HG02981 (cell line): ENCODE data around the gene CCDC87.
"Not testable (repeated sequence)": the region's sequence is repeated elsewhere in the genome, so short reads cannot be mapped to it uniquely, and the experiment has no call there.

Experiments used
- ATAC-seq: cut with Tn5 transposase; IDR thresholded peaks from one replicate; pipeline ENCODE4 v1.9.1; 2021; ENCODE audit warnings: mild to moderate bottlenecking, moderate library complexity; ENCODE audit not compliant: unreplicated experiment

CCDC87 gene

GRCh38 chr11:66559142-66559865, 33.6 kb downstream of the CCDC87 start:
- no peak for ATAC-seq

GRCh38 chr11:66557733-66558326, 35.0 kb downstream of the CCDC87 start:
- no peak for ATAC-seq

- ATAC-seq, result no peak
Observed at GRCh38 chr11:66556086-66556485, 36.8 kb downstream of the CCDC87 start.

GRCh38 chr11:66555416-66555815, 37.4 kb downstream of the CCDC87 start:
- no peak for ATAC-seq

DNA sequence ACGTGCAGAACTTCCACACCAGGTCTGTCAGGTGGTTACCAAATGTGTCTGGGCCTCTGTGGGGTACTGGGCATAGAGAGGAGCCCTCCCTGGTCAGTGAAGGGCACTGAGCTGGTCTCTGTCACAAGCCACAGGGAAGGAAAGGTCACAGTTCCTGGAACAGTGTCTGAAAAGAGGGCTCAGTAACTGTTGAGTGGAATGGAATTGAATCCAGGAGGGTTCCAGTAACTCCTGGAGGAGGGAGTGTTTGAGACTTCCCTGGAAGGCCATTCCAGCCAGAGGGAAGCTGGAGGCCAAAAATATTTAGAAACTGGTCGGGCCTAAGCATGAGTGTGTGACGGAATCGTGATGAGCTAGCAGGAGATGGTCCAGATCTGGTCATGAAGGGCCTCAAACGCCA, 38.3 kb downstream of the CCDC87 start:
- ATAC-seq, result no peak

- no peak for ATAC-seq
Observed at GRCh38 chr11:66550887-66551286, 42.0 kb downstream of the CCDC87 start.

DNA sequence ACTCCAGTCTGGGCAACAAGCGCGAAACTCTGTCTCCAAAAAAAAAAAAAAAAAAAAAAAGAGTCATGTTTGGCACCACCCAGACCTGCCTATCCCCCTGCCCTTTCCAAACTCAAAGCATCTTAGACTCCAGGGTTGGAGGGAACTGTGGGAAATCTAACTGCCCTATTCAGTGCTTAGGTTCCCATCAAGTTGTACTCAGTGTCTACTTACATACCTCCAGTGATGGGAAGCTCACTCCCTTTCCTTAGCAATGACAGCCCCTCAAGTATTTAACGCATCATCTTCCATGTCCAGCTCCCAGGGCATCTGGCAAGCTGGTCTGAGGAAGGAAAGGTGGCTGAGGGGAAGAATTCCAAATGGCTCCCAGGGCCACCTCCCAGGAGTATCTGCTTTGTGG, 43.2 kb downstream of the CCDC87 start:
- ATAC-seq, result no peak

- ATAC-seq, result no peak
Observed at GRCh38 chr11:66548774-66549630, 43.9 kb downstream of the CCDC87 start.

GRCh38 chr11:66548041-66548440, 44.8 kb downstream of the CCDC87 start:
- ATAC-seq, result no peak

- no peak for ATAC-seq
Observed at GRCh38 chr11:66547662-66548009, 45.2 kb downstream of the CCDC87 start.

DNA sequence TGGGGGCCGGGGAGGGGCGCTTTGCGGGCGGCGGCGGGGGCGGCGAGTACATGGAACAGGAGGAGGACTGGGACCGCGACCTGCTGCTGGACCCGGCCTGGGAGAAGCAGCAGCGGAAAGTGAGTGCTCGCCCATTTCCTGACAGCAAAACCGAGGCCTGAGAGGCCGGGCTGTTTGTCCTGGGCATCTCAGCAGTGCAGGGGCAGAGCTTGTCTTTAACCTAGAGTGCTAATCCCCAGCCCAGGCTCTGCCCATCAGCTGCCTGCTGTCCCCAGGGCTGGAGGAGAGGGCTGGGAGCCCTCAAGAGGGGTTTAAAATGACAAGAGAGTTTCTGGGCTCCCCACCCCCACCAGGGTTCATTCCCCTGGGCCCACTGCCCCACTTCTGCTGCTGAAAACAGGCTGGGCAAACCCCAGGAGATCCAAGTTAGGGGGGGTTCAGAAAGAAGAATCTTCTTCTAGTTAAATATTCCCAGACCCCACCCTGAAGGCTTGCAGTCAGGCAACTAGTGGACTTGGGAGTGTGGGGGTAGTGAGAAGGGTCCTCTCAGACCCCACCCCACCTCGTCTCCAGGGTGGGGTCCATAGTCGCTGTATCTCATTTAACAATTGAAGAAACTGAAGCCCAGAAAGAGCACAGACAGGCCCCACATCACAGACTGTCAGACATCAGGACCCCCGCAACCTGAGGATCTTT, 45.7 kb downstream of the CCDC87 start:
- ATAC-seq, result no peak

DNA sequence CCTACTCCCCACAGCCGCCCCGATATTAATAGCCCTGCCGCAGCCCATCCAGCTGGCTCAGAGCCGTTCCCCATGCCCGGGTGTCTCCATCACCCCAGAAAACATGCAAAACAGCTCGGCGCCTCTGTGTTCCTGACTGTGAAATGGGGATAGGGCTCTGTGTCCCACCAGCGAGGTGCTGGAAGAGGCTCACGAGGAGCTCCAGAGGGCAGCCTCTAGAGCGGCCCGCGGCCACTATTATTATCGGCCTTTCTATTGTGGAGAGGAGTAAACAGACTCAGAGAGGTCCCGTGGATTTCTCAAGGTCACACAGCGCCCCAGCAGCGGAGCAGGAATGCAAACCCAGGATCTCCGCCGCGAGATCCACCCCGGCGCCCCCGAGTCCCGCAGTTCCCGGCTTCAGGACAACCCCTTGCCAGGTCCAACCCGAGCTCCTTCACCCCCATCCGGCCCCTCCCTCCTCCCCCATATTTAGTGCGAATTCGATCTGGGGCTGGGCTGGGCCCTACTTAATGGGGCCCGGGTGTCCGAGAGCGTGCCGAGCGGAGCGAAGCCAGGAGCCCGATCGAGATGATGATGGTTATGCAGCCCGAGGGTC, 46.4 kb downstream of the CCDC87 start, which contains the start of gene ACTN3:
TSS of gene ACTN3 (plus strand) at position 536 of the 598 bp plus-strand sequence. CDS start at position 571, 35 bp downstream.
- no peak for ATAC-seq

GRCh38 chr11:66545701-66546367, 47.0 kb downstream of the CCDC87 start, which contains the start of gene ZDHHC24:
ZDHHC24 (minus strand) TSS chr11:66546048; CDS start chr11:66546003, 45 bp downstream.
- peak; percentile 78 for ATAC-seq

GRCh38 chr11:66544952-66545351, 47.9 kb downstream of the CCDC87 start:
- ATAC-seq, result not testable (repeated sequence)

DNA sequence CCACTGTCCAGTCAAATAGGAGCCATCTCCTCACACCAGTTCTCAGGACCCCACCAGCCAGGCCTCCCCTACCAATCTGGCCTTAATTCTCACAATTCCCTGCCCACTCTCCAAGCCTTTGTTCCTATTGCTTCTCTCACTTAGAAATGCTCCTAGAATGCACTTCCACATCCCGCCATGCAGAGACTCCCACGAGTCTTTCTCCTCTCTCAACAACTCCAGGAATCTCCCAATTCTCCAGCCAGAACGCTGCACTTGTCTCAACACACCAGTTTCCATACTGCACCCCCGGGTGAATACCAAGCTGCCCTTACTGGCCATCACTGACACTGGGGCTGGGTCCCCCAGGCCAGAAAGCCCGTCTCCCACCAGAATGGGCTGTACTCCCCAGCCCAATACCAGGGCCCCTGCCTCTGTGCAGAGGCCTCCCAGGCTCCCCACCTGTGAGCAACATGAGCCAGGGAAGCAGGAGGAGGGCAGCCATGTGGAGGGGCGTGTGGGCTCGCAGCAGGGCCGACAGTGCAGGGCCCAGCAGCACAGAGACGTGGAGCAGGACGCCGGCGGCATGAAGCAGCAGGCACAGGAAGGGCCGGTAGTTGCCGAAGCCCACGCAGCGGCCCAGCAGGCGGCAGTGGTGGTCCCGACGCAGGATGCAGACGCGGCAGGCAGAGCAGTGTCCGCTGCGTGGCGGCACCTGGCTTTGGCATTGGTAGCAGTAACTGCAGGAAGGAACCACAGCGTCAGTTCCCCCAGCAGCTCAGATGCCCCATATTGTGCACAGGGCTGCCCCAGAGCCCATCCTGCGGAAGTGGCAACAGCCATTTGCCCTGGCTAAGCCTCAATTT, 49.4 kb downstream of the CCDC87 start:
- no peak for ATAC-seq

GRCh38 chr11:66542362-66542761, 50.5 kb downstream of the CCDC87 start:
- no peak for ATAC-seq

GRCh38 chr11:66541892-66542291, 51.0 kb downstream of the CCDC87 start:
- no peak for ATAC-seq

GRCh38 chr11:66540598-66540997, 52.3 kb downstream of the CCDC87 start:
- not testable (repeated sequence) for ATAC-seq
